Stimulated activated CD4-positive, alpha-beta T cell treated with anti-CD3 and anti-CD28 coated beads, Interleukin-1b, Interleukin-23, amount 100 ng/mL, for 24 hours (primary cell): ENCODE data around the gene ADCY4.

Experiments used
- DNase-seq, 4 experiments: peaks; one replicate each; pipeline ENCODE4 v3.0.0-alpha.2; 2020; ENCODE audit warnings: low read depth in 4 of 4, low spot score in 1 of 4

The ADCY4 gene

DNA sequence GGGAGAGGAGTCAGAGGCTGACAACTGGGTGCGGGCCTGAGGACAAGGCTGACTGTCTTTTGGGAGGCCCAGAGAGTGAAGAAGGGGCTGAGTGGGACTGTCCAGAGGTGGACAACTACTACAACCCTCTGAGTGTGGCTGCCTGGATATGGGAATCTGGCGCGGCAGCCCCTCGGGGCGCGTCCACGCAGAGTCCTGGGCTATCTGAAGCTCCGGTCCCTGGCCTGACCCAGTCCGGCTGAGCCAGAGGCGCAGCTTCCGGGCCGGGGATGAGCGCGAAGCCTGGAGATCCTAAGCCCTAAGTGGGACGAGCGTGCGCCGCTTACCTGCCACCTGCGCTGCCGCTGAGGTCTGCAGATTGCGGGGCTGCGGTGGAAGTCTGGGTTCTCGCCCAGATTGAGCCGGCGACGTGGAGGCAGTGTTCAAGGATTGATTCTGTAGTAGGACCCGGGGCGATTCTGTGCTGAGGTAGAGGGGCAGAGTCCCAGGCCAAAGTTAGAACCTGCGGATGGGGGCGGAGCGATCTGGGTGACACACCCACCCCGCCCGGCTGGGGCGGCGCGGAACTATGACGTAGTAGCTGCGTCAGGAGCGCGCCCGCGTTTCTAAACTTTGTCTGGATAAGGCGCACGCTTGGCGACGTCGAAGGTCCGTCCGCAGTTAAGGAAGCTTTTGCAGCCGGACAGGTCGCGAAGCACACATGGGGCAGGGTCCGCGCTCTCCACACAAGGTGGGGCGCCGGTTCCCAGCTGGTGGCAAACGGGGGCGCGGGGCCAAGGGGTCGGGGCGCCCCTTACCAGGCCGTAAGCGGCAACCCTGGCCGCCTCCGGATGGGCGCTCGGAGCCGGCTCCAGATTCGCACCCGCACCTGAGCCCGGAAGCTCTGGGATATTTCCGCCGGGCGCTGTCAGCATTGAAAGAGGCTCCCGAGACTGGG, 35.3 kb downstream of the ADCY4 start, which contains the start of the genes DHRS1 and NOP9:
Gene DHRS1 (minus strand): TSS at position 526 of the 937 bp plus-strand sequence. CDS start 674 bp downstream, outside the sequence.
Gene NOP9 (plus strand): TSS at position 596 of the 937 bp plus-strand sequence. CDS start 105 bp downstream, at position 701.
- peak; percentile 84 to 94 (median 88) for DNase-seq

DNA sequence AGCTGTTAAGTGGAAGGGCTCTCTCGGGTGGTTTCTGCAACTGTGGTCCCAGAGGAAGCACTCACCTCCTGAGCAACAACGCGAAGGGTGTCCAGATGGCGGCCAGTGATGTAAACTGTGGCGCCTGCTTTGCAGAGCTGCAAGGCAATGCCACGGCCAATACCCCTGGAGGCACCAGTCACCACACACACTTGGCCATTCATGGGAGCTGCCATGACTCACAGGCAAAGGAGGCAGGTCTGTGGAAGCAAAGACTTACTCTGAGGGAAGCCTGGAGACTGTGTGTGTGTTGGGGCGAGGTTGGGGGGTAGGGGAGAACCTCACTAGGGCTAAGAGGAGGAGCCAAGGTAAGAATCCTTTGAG, 36.0 kb downstream of the ADCY4 start:
- DNase-seq = no peak

DNA sequence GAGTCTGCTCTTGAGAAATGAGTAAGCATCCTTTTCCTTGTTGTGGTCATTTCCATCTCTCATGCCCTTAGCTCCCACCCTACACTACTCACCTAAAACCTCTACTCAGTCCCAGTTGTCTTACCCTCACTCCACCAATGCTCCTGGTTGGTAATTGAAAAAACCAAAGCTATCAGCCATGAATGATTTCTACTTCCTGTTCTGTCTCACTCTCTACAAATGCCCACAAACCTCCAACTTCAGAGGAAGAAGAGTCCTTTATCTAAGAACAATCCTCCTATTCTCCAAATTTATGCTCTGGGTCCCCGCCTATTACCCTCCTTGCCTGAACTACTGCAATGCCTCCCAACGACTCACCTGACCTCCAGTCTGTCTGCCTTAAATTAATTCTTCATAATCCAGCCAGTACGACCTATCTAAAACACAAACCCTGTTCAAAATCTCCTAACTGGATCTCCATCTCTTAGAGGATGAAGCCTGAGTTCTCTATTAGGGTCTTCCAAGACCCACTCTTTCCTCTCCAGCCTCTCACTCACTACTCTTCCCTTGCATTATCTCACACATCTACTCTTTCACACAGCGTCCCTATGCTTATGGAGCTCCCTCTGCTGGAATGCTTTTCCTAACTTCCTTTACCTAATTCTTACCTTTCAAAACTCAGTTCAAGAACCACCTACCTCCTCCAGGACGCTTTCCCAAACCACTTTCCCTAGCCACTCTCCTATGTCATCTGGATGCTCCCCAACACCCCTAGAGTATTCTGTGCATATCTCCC, 37.5 kb downstream of the ADCY4 start:
- DNase-seq = no peak

DNA sequence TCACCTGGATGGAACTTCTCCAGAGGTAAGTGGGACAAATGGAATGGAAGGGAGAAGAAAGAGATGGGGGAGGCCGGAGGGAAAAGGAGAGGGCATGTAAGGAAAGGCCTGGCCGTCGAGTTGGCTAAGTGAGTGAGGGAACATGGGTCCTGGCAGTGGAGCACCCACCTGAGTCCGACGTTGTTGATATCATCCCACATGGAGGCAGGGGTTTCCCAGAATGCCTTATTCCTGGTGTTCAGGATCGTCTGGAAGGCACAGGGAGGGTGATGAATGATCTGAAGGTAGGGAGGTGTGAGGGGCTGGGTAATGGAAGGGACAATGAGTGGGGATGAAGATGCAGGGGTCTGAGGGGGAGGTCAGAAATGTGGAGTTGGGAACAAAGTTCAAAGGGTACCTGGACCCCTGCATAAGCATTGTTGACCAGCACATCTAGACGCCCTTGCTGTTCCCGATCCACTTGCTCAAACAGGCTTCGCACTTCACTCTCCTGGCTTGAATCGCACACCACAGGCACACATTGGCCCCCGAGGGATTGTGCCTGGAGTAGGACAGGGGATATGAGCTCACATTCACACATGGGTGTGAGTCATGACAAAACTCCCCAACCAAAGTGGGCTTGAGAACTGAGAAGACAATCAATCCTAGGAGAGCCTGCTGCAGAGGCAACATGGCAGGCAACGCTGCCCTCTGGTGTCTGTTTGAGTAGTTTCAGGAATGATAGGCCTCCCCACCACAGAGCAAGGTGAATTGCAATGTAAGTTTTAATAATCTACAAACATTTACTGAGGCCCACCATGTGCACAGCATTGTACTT, 38.3 kb downstream of the ADCY4 start:
- peak; percentile 40 to 64 (median 52) for DNase-seq

DNA sequence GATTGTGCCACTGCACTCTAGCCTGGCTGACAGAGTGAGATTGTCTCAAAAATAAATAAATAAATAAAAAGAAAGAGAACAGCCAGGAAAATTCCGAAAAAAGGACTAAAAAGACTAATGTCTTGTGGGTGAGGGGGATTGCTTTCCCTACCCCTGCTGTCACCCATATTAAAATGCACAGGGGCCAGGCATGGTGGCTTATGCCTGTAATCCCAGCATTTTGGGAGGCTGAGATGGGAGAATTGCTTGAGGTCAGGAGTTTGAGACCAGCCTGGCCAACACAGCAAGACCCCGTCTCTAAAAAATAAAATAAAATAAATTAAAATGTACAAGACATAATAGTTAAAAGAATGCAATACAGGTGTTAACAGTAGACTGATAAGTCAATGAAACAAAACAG, 41.3 kb downstream of the ADCY4 start:
- no peak for DNase-seq

DNA sequence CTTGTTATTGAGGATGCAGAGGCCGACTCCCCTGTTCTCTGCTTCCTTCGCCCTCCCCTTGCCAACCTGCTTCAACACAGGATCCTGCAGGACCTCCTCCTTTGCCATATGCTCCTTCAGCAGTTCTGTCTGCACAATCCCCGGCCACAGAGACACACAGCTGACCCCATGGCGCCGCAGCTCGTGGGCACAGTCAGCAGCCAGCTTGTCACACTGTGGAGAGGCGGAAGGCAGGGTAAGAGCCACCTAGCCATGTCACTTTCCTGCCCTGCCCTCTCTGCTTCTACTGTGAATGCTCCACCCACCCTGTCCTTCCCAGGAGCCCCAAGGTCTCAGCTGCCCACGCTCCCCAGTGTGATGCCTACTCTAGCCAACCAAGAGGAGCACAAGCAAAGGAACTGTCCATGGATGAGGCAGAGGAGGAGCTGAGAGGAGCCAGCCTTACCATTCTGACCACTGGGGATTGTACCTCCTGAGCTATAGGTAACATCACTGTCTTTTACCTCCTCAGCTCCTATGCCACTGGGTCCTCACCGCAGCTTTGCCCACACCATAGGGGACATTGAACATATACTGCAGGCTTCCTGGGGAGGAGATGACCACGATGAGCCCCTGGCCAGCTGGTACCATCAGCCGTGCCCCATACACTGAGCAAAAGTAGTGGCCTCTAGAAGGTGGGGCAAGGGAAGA, 42.6 kb downstream of the ADCY4 start:
- no peak for DNase-seq

DNA sequence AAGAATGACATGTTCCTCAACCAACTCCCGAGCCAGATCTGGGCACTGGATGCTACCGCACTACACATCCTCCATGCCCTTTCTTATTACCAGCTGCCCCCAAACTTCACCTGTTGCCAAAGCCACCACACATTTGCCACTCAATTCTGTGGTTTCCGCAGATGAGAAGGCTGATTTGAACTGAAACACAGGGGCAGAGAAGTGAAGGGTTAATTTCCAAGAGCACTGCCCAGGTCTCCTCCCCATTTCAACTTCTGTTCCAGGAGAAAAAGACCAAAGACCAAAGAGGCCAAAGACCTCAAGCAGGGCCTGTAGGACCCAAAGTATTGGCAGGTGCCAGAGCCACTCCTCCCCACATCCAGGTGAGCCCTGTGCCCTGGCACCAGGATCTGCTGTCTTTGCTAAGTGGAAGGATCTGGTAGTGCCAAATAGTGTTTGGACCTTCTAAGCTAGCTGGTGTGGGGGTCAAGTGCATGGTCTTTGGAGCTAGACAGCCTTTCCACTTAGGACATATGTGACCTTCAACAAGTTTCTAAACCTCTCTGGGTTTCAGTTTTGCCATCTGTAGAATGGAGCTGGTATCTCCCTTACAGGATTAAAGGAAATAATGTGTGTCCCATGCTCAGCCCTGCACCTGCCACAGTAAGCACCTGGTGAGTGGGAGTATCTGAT, 43.3 kb downstream of the ADCY4 start:
- DNase-seq = no peak

DNA sequence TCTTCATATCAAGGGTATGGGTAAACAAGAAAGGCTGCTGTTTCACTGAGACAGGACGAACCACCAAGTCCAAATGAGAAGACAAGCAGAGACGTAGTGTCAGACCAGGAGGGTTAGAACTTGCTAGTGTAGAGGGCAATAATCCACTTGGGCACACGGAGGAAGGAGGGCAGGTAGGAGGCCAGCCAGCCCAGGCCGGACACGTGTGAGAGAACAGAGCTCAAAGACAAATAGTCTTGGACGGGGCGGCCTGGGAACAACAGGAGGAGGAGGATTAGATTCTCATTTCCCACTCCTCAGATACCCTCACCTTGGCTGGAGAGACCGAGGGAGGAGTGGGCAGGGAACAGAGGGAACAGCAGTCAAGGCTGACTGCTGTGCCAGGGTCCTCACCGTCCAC, 44.1 kb downstream of the ADCY4 start:
- no peak for DNase-seq

DNA sequence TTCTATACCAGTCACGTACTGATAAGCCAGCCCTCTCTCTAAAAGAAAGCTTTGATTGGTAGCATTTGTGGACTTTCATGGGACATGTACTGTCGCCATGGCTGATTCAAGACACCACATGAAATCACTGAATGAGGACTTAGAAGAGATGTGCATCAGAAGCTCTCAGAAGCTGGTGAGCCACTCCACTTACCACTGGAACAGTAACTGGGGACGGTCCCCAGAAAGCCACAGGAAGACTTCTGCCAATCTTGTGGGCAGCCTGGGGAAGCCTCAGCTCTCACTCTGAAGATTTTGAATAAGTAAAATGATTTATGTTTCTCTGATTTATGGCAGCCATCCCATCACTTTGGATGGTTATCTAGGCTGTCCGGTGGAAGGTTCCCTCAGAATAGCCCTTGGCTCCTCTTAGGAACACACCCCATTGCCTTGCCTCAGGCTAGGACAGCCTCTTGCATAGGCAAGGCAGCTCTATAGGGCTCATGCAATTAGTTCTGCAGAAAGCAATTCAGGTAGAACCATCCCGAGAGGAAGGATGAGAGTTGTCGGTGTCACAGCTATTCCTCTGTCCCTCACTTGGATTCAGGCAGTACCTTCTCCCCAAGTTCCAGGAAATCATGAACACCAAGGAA, 45.1 kb downstream of the ADCY4 start:
- peak in 2 of 4 experiments; percentile 48 to 58 for DNase-seq

DNA sequence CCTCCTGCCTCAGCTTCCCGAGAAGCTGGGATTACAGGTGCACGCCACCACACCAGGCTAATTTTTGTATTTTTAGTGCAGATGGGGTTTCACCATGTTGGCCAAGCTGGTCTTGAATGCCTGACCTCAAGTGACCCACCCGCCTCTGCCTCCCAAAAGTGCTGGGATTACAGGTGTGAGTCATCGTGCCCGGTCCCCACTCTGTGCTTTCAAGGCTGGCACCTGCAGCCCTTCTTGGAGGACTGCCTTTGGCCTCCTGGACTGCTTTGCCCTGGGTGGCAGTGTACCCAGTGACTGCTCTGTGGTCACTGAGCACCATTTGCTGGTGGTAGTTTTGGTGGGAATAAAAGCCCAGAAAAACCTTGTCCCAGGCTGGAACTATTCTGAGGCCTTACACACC, 47.9 kb downstream of the ADCY4 start:
- no peak for DNase-seq

DNA sequence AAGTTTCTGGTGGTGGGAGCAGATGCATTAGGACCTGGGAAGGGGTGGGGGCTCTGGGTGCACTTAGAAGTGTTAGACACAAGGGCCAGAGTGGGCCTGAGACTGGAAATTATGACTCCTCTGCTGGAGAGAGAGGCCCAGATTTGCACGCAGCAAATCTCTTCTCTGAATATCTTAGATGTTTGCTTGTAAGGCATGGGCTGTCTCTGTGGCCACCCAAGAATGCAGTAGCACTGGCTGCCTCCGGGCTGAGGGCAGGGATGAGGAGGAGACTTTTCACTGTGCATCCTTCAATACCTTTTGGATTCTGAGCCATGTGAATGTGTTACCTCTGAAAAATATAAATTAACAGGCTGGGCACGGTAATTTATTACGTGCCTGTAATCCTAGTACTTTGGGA, 49.5 kb downstream of the ADCY4 start:
- DNase-seq = no peak

DNA sequence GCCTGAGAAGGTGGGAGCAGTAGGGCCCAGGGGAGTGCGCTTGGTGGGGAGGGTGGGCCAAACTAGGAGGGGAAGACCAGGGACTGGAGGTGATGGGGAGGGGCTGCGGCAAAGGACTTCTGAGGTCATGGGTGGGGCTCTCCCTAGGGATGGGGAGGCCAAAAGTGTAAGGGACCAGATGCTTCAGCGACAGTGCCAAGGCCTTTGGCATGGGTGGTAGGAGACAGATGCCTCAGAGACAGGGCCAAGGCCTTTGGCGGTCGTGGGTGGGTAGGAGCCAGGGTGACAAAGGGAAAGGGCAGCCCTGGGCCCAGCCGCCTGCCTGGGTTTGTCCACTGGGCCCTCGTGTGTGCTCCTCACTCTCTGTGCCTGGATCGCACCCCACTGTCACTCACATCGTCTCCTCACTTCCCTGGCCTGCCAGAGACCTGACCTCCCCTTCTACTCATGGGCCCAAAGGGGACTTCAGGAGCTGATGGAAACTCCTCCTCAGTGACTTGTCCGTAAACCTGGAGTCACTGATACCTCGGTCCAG, 50.3 kb downstream of the ADCY4 start:
- DNase-seq = no peak

DNA sequence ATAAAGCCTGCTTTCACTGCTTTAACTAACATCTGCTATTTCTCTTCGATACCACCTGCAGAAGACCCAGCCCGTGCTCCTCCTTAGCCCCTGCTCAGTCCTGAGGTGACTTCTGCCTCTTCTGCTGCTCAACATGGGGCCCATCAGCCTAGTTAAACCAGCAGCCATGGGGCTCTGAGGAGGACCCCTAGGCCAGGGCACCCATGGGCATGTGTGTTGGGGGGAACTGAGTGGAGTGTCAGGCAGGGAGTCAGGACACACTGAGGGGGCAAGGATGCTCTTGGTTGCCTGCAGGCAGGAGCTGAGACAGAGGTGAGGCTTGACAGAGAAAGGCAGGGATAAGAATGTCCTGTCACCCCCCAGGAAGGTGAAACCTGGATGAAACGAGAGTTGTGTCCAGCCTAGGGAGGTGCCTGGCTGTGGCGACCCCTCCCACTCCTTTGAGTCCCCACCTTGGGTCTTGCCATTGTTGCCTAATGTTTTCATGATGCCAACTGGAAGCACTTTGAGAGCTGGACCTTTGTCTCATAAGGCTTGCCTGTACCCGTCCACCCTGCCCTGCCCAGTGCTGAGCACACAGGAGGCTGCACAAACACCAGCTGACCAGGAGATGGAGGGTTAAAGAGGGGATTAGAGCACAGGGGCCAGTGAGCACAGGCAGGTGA, 50.9 kb downstream of the ADCY4 start:
- no peak for DNase-seq

DNA sequence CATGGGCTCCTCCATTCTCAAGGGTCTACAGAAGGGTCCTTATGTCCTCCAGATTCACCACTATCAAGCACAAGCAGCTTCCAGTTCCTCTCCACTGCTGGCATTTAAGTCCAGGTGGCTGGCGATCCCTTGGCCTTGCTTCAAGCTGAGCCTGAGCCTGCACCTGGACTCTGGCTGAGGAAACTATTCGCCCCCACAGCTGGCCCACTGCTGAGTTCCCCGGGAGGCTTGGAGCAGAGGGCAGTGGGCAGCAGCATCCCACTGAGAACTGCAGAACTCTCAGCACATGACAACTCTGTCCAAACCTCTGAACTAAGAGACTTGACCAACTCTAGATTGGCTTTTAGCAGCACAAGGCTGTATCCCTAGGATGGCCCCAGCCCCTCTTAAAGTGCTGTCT, 52.1 kb downstream of the ADCY4 start:
- no peak for DNase-seq

DNA sequence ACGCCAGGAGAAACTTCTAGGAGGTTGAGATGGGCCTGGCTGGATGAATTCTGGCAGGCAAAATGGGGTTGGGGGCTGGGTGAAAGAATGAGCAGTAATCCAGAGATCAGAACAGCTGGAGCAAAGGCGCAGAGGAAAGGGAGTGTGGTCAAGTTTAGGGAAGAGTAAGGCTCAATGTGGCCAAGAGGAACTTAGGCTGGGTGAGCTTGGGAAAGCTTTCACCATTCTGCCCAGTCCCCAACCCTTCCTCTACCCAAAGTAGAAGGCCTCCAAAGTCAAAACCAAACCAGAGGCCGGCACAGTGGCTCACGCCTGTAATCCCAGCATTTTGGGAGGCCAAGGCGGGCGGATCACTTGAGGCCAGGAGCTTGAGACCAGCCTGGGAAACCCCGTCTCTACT, 53.2 kb downstream of the ADCY4 start:
- DNase-seq = no peak

DNA sequence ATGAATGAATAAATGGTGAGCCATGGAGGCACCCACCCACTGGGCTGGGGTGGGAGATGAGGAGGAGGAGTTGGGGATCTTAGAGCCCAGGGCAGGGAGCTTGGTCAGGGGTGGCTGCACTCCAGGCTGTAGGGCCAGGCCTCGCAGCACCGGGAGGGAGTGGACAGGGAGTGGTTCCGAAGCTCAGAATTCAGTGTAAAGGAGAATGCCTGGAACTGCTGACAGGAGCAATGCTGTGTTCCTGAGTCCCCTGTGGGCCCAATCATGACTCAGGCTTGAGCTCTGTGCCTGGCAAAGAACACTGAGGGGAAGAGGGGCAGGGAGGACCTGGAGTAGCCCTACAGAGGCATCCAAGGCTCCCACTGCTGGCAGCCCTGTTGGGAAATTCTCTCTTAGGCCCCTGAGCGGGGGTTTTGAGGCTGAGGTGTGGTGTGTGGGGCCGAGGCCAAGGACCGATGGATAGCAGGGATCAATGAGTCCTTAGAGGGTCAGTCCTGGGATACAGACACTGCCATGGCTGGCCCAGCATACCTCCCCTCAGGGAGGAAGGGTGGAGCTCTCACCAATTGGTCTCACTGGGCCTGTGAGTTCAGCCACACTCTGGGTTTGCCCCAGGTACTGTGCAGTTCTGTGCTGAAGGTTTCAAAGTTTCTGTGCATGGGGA, 53.9 kb downstream of the ADCY4 start:
- DNase-seq = no peak

DNA sequence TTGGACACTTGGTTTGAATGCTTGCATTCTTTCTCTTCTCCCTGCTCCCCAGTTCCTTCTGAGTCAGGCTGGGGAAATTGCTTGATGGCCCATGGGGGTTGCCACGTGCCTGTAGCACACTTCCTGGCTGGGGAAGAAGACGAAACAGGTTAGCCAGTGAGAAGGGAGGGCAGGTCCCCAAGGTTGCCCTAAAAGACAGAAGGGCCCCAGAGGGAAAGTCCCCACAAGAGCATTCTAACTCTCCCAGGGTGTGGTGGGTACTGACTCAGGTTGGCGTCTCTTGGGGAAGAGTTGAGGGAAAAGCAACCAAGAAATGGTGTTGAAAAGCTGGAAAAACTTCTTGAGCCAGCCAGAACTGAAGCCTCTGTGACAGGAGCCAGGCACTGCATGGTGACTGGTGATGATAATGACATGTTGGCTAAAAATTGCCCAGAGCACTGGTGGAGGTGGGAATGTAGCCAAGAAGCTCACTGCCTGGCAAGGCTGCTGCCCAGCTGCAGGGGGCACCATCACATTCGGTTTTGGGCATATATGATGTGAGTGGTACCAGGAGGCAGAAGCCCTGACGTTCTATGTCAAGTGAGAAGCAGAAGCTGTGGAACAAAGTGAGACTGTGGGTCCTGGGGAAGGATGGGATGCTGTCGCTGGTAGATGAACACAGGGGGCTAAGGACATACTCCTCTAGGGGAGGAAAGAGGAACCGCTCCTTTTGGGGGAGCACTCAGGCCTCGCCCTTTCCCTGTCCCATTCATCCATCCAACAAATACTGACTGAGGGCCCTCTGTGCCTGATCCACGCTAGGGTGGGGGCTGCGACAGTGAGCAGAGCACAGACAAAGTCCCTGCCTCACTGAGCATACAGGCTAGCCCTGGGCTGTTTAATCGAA, 55.3 kb downstream of the ADCY4 start:
- DNase-seq = peak in 3 of 4 experiments; percentile 35 to 58 (median 36)
